HEK293 (cell line): Measurements from ENCODE around the gene ARL11.

ENCODE experiments used
- CTCF ChIA-PET: fragments of 350-600 bp; formaldehyde crosslinking; extraction: SDS; loops from one replicate; lab custom pipeline; 2021; ENCODE audit warnings: antibody characterized with exemption; lab: Yijun Ruan, JAX
- POLR2A ChIA-PET: fragments of 300-600 bp; formaldehyde crosslinking; extraction: SDS; loops from one replicate; lab custom pipeline; 2020; ENCODE audit warnings: antibody characterized with exemption, inconsistent platforms; lab: Yijun Ruan, JAX
- H3K27ac ChIP-seq: fragments of 200-500 bp; sonication (Bioruptor generic); 2 replicates; pipeline ENCODE4 v1.5.1; 2014; ENCODE audit warnings: low read depth, low read length, control low read depth, inconsistent platforms; ENCODE audit errors: extremely low read depth
- H3K36me3 ChIP-seq, 2 experiments: fragments of 200-500 bp in 1 of 2; sonication (Bioruptor generic) in 1 of 2; 1 replicate in 1 of 2; 2 replicates in 1 of 2; pipeline ENCODE4 v1.5.1; 2014 to 2017; ENCODE audit warnings: inconsistent platforms in 2 of 2, low read length in 2 of 2; ENCODE audit not compliant: control insufficient read depth in 2 of 2, insufficient read depth in 1 of 2
- H3K4me1 ChIP-seq: fragments of 200-500 bp; sonication (Bioruptor generic); 2 replicates; pipeline ENCODE4 v1.5.1; 2014; ENCODE audit warnings: mild to moderate bottlenecking, low read length, inconsistent platforms; ENCODE audit not compliant: control insufficient read depth, insufficient read depth
- H3K4me3 ChIP-seq: 2 replicates; pipeline ENCODE4 v1.5.1; 2011; ENCODE audit warnings: low read depth, mild to moderate bottlenecking, control low read depth, low read length, moderate library complexity
- H3K9me3 ChIP-seq: fragments of 200-500 bp; sonication (Bioruptor generic); 2 replicates; pipeline ENCODE4 v1.5.1; 2014; ENCODE audit warnings: low read depth, low read length, inconsistent platforms; ENCODE audit not compliant: control insufficient read depth, insufficient read depth
- GLIS1 ChIP-seq: fragments of 450-650 bp; formaldehyde crosslinking; IDR thresholded peaks from 2 replicates; pipeline ENCODE4 v1.5.1; 2016; ENCODE audit warnings: missing biosample characterization, missing genetic modification characterization
- GLIS2 ChIP-seq: fragments of 450-650 bp; formaldehyde crosslinking; IDR thresholded peaks from 2 replicates; pipeline ENCODE4 v1.5.1; 2016; ENCODE audit warnings: missing biosample characterization, missing genetic modification characterization
- HOXC10 ChIP-seq: sonication (generic); formaldehyde crosslinking; IDR thresholded peaks from 2 replicates; pipeline ENCODE4 v1.8.1; 2023; ENCODE audit warnings: mild to moderate bottlenecking, missing genetic modification reagents
- HOXD13 ChIP-seq: sonication (generic); formaldehyde crosslinking; IDR thresholded peaks from 2 replicates; pipeline ENCODE4 v1.8.0; 2022; ENCODE audit warnings: missing genetic modification reagents, borderline replicate concordance
- ZBTB20 ChIP-seq: fragments of 450-650 bp; formaldehyde crosslinking; IDR thresholded peaks from 2 replicates; pipeline ENCODE4 v1.5.1; 2016; ENCODE audit warnings: missing biosample characterization, missing genetic modification characterization
- ZNF133 ChIP-seq: fragments of 450-650 bp; formaldehyde crosslinking; IDR thresholded peaks from 2 replicates; pipeline ENCODE4 v1.5.1; 2016; ENCODE audit warnings: missing biosample characterization, missing genetic modification characterization
- ZNF223 ChIP-seq: fragments of 450-650 bp; formaldehyde crosslinking; IDR thresholded peaks from 2 replicates; pipeline ENCODE4 v1.5.1; 2016; ENCODE audit warnings: missing biosample characterization, missing genetic modification characterization
- ZNF292 ChIP-seq: fragments of 450-650 bp; formaldehyde crosslinking; IDR thresholded peaks from 2 replicates; pipeline ENCODE4 v1.5.1; 2016; ENCODE audit warnings: low read depth, missing biosample characterization, missing genetic modification characterization, borderline replicate concordance
- ZNF473 ChIP-seq: fragments of 450-650 bp; formaldehyde crosslinking; IDR thresholded peaks from 2 replicates; pipeline ENCODE4 v1.5.1; 2017; ENCODE audit warnings: missing biosample characterization, missing genetic modification characterization
- ZNF548 ChIP-seq: fragments of 450-650 bp; formaldehyde crosslinking; IDR thresholded peaks from 2 replicates; pipeline ENCODE4 v1.5.1; 2016; ENCODE audit warnings: missing biosample characterization, missing genetic modification characterization
- ZNF555 ChIP-seq: fragments of 450-650 bp; formaldehyde crosslinking; conservative IDR thresholded peaks from 2 replicates; pipeline ENCODE4 v1.5.1; 2017; ENCODE audit warnings: missing biosample characterization, mild to moderate bottlenecking, missing genetic modification characterization, inconsistent platforms
- ZSCAN30 ChIP-seq: fragments of 450-650 bp; IDR thresholded peaks from 2 replicates; pipeline ENCODE4 v1.5.1; 2018; ENCODE audit warnings: missing biosample characterization, mild to moderate bottlenecking, missing genetic modification characterization, moderate library complexity
- TF ChIP-seq, protein P1 (sequence below): fragments of 450-650 bp; formaldehyde crosslinking; IDR thresholded peaks from 2 replicates; pipeline ENCODE4 v1.5.1; 2016; ENCODE audit warnings: missing biosample characterization, missing genetic modification characterization
- TF ChIP-seq, protein P2 (sequence below): fragments of 450-650 bp; formaldehyde crosslinking; IDR thresholded peaks from 2 replicates; pipeline ENCODE4 v1.5.1; 2016; ENCODE audit warnings: missing biosample characterization, missing genetic modification characterization
- TF ChIP-seq, protein P3 (sequence below): fragments of 450-650 bp; formaldehyde crosslinking; IDR thresholded peaks from 2 replicates; pipeline ENCODE4 v1.5.1; 2017; ENCODE audit warnings: missing biosample characterization, missing genetic modification characterization
- TF ChIP-seq, protein P4 (sequence below): fragments of 450-650 bp; formaldehyde crosslinking; IDR thresholded peaks from 2 replicates; pipeline ENCODE4 v1.5.1; 2016; ENCODE audit warnings: missing biosample characterization, missing genetic modification characterization

ARL11 gene

DNA sequence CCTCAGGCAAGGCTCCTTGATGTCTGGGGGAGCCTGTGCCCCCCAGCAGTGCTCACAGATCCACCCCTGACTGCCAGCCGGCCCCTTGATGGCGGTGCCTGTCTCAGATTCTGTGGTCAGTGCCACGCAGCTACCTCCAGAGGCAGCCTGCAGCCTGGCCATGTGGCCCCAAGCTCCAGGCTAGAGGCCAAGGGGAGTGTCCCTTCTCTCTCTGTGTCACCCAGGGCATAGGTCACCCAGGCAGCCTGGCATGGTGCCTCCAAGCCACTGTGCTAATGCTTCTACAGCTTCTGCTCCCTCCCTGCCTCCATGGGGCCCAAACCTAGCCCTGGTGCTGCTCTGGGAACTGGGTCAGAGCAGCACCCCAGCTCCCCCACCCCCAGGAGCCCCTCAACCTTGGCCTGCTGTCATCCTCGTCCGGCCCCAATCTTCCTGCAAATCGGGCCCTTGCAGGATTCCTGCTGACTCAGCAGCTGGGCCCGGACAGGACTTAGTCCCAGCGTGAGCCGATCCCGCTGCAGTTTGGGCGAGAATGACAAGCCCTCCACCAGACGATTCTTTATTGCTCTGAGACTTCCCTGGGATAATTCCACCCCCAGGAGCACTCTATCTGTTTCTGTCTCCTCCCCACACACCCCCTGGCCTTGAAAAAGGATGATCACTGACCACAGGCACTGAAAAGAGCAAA lies 2.8 kb upstream of the ARL11 start:
- CTCF ChIA-PET: interaction anchor here (0.6 kb wide), 1 partner anchor 409 kb away, joined by 3 read pairs; no protein-coding TSS in a partner anchor
- 0 out of 2 replicates have a peak, but pooled peaks have one; percentile 17 for TF ChIP-seq GLIS1 (tag by site-specific recombination)
- TF ChIP-seq, protein P1, sequence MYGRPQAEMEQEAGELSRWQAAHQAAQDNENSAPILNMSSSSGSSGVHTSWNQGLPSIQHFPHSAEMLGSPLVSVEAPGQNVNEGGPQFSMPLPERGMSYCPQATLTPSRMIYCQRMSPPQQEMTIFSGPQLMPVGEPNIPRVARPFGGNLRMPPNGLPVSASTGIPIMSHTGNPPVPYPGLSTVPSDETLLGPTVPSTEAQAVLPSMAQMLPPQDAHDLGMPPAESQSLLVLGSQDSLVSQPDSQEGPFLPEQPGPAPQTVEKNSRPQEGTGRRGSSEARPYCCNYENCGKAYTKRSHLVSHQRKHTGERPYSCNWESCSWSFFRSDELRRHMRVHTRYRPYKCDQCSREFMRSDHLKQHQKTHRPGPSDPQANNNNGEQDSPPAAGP: no peak

DNA sequence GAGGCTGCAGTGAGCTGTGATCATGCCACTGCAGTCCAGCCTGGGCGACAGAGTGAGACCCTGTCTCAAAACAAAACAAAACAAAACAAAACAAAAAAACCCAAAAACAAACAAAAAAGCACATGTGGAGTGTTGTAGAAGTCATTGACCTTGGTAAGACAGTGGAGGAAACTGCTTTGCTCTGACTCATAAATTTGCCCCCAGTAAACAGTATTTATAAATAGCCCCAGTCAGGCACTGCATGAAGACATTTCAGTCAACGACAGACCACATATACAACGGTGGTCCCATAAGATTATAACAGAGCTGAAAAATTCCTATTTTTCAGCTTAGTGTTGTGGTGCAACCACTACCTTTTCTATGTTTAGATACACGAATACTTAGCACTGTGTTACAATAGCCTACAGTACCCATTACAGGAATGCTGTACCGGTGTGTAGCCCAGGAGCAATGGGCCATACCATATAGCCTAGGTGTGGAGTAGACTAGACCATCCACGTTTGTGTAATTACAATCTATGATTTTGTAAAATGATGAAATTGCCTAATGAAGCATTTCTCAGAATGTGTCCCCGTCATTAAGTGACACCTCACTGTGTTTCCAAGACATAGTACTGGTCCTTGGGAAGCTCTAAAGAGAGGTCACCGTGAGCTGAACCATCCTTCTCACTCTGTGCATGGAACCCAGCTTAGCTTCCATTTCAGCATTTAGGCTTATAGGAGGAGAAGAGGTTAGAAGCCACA lies 1.1 kb downstream of the ARL11 start:
- Histone ChIP-seq H3K36me3 (no peaks in the 10 kb centered on the region), H3K27ac (no peak overlapping the region), H3K4me3 (no peak overlapping the region), H3K4me1 (no peaks in the 10 kb centered on the region), H3K9me3 (no peaks in the 10 kb centered on the region)
- CTCF ChIA-PET: interaction anchor here (0.6 kb wide), 1 partner anchor 39 kb away, joined by 3 read pairs; no protein-coding TSS in a partner anchor
- no peak for TF ChIP-seq ZNF473 (tag by site-specific recombination)
- TF ChIP-seq, protein P2, sequence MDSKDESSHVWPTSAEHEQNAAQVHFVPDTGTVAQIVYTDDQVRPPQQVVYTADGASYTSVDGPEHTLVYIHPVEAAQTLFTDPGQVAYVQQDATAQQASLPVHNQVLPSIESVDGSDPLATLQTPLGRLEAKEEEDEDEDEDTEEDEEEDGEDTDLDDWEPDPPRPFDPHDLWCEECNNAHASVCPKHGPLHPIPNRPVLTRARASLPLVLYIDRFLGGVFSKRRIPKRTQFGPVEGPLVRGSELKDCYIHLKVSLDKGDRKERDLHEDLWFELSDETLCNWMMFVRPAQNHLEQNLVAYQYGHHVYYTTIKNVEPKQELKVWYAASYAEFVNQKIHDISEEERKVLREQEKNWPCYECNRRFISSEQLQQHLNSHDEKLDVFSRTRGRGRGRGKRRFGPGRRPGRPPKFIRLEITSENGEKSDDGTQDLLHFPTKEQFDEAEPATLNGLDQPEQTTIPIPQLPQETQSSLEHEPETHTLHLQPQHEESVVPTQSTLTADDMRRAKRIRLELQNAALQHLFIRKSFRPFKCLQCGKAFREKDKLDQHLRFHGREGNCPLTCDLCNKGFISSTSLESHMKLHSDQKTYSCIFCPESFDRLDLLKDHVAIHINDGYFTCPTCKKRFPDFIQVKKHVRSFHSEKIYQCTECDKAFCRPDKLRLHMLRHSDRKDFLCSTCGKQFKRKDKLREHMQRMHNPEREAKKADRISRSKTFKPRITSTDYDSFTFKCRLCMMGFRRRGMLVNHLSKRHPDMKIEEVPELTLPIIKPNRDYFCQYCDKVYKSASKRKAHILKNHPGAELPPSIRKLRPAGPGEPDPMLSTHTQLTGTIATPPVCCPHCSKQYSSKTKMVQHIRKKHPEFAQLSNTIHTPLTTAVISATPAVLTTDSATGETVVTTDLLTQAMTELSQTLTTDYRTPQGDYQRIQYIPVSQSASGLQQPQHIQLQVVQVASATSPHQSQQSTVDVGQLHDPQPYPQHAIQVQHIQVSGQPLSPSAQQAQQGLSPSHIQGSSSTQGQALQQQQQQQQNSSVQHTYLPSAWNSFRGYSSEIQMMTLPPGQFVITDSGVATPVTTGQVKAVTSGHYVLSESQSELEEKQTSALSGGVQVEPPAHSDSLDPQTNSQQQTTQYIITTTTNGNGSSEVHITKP (tag by site-specific recombination): peak; percentile 75
- POLR2A ChIA-PET: no interaction called here

More for the DNA sequence above, 2.8 kb upstream of the ARL11 start:
- no peaks in the 10 kb centered on the region for H3K36me3 ChIP-seq
- H3K4me1 ChIP-seq: no peaks in the 10 kb centered on the region
- no peaks in the 10 kb centered on the region for H3K9me3 ChIP-seq
- H3K4me3 ChIP-seq: no peak overlapping the region
- H3K27ac ChIP-seq: no peak overlapping the region
- POLR2A ChIA-PET: no interaction called here

DNA sequence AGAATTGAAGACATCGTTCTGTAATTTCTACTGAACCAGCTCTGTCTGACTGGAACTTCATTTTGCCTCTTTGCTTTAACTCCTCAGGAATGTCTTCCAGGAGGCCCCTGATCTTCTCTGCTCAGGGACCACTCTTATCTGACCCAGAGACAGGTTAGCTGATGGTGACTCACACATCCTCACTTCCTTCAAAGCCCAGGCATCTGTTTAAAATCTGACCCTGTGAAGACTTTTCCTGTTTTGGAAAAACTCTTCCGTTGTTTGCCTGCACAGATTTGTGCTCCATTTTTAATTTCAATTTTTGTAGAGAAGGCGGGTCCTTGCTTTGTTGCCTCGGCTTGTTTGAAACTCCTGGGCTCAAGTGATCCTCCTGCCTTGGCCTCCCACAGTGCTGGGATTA lies 1.6 kb downstream of the ARL11 start:
- Histone ChIP-seq H3K27ac (no peak overlapping the region), H3K4me3 (no peak overlapping the region), H3K4me1 (no peaks in the 10 kb centered on the region), H3K36me3 (no peaks in the 10 kb centered on the region), H3K9me3 (no peaks in the 10 kb centered on the region)
- POLR2A ChIA-PET: no interaction called here
- CTCF ChIA-PET: no interaction called here
- TF ChIP-seq HOXC10 (CRISPR knock-in tag) (no peak), ZNF223 (no peak), ZSCAN30 (tag by site-specific recombination) (no peak), HOXD13 (no peak), ZBTB20 (no peak), ZNF548 (tag by site-specific recombination) (no peak), ZNF555 (tag by site-specific recombination) (no peak), GLIS2 (tag by site-specific recombination) (no peak), ZNF133 (tag by site-specific recombination) (no peak), ZNF292 (tag by site-specific recombination) (no peak)
- TF ChIP-seq, protein P3, sequence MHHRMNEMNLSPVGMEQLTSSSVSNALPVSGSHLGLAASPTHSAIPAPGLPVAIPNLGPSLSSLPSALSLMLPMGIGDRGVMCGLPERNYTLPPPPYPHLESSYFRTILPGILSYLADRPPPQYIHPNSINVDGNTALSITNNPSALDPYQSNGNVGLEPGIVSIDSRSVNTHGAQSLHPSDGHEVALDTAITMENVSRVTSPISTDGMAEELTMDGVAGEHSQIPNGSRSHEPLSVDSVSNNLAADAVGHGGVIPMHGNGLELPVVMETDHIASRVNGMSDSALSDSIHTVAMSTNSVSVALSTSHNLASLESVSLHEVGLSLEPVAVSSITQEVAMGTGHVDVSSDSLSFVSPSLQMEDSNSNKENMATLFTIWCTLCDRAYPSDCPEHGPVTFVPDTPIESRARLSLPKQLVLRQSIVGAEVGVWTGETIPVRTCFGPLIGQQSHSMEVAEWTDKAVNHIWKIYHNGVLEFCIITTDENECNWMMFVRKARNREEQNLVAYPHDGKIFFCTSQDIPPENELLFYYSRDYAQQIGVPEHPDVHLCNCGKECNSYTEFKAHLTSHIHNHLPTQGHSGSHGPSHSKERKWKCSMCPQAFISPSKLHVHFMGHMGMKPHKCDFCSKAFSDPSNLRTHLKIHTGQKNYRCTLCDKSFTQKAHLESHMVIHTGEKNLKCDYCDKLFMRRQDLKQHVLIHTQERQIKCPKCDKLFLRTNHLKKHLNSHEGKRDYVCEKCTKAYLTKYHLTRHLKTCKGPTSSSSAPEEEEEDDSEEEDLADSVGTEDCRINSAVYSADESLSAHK (tag by site-specific recombination): no peak
- TF ChIP-seq, protein P4, sequence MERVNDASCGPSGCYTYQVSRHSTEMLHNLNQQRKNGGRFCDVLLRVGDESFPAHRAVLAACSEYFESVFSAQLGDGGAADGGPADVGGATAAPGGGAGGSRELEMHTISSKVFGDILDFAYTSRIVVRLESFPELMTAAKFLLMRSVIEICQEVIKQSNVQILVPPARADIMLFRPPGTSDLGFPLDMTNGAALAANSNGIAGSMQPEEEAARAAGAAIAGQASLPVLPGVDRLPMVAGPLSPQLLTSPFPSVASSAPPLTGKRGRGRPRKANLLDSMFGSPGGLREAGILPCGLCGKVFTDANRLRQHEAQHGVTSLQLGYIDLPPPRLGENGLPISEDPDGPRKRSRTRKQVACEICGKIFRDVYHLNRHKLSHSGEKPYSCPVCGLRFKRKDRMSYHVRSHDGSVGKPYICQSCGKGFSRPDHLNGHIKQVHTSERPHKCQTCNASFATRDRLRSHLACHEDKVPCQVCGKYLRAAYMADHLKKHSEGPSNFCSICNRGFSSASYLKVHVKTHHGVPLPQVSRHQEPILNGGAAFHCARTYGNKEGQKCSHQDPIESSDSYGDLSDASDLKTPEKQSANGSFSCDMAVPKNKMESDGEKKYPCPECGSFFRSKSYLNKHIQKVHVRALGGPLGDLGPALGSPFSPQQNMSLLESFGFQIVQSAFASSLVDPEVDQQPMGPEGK (tag by site-specific recombination): no peak
